ENCODE results near the gene OR9G4. TPM values are rescaled to one million over a fixed set of nuclear protein-coding genes. Genes with fewer than 3 reads are reported as not detected.

Gene OR9G4
- total RNA-seq, 2 donors from 2014 or later = not detected

GRCh38 chr11:56700914-56701485 is 47.5 kb downstream of the OR9G4 start:
- no peaks in the 10 kb centered on the region for H3K9me3 ChIP-seq (ENCODE audit: control insufficient read depth, low read length, poor library complexity, severe bottlenecking)
- Mint-ChIP-seq H3K36me3 (ENCODE audit: low read depth) (no peaks in the 10 kb centered on the region), H3K4me1 (no peaks in the 10 kb centered on the region), H3K4me3 (no peak overlapping the region), H3K27me3 (no peaks in the 10 kb centered on the region), H3K27ac (no peak overlapping the region)
- DNase-seq (no peak), ATAC-seq (no peak)

- Mint-ChIP-seq H3K27ac (no peak overlapping the region), H3K4me1 (no peaks in the 10 kb centered on the region), H3K4me3 (no peak overlapping the region), H3K27me3 (no peaks in the 10 kb centered on the region), H3K36me3 (ENCODE audit: low read depth) (no peaks in the 10 kb centered on the region)
- no peak for ATAC-seq
- no peak for DNase-seq
- no peaks in the 10 kb centered on the region for H3K9me3 ChIP-seq (ENCODE audit: control insufficient read depth, low read length, poor library complexity, severe bottlenecking)
These were observed 48.1 kb downstream of the OR9G4 start for GRCh38 chr11:56700242-56700913.

- Mint-ChIP-seq H3K4me3 (no peak within 1 kb of the TSS), H3K36me3 (ENCODE audit: low read depth) (no peaks in the 10 kb centered on the region), H3K27me3 (no peaks in the 10 kb centered on the region), H3K4me1 (no peaks in the 10 kb centered on the region), H3K27ac (no peak within 1 kb of the TSS)
- ATAC-seq (no peak), DNase-seq (no peak)
- no peaks in the 10 kb centered on the region for H3K9me3 ChIP-seq (ENCODE audit: control insufficient read depth, low read length, poor library complexity, severe bottlenecking)
These were observed 49.7 kb downstream of the OR9G4 start, which contains the start of gene OR9G1 for GRCh38 chr11:56698795-56699194. OR9G1 (plus strand) TSS chr11:56699095; CDS start chr11:56700388, 1,293 bp downstream.

GRCh38 chr11:56693428-56693827 is 55.1 kb downstream of the OR9G4 start:
- no peak overlapping the region for H3K27ac Mint-ChIP-seq
- no peak overlapping the region for H3K4me3 Mint-ChIP-seq
- no peaks in the 10 kb centered on the region for H3K36me3 Mint-ChIP-seq (ENCODE audit: low read depth)
- no peaks in the 10 kb centered on the region for H3K9me3 ChIP-seq (ENCODE audit: control insufficient read depth, low read length, poor library complexity, severe bottlenecking)
- DNase-seq = no peak
- no peaks in the 10 kb centered on the region for H3K4me1 Mint-ChIP-seq
- no peaks in the 10 kb centered on the region for H3K27me3 Mint-ChIP-seq
- ATAC-seq = no peak

Other genes with a start within 250 kb of the OR9G4 start
- gene OR5M11, start 205.4 kb downstream of the OR9G4 start, total RNA-seq = not detected
- gene OR5M10, start 171.0 kb downstream of the OR9G4 start, total RNA-seq = not detected
- gene OR5M1, start 133.8 kb downstream of the OR9G4 start, total RNA-seq = not detected
- not detected for gene OR5AP2, start 106.3 kb downstream of the OR9G4 start, total RNA-seq
- gene OR5AR1, start 85.0 kb downstream of the OR9G4 start, total RNA-seq = not detected
- gene OR9G1, start 49.6 kb downstream of the OR9G4 start, total RNA-seq = not detected
- not detected for gene OR5AK2, start 240.2 kb upstream of the OR9G4 start, total RNA-seq

Data from T-helper 17 cell (primary cell).